GM23248 (cell line): Measurements from ENCODE around the gene NEUROG2. TPM values are rescaled to one million over a fixed set of nuclear protein-coding genes. Genes with fewer than 3 reads are reported as not detected.

Experiments
- DNase-seq: peaks from one replicate; pipeline ENCODE4 v3.0.0-alpha.2; 2015
- H2AFZ ChIP-seq: fragments of 200-600 bp; sonication (generic); 2 replicates; pipeline ENCODE4 v1.6.1; 2016; ENCODE audit warnings: antibody characterized with exemption
- H3F3A ChIP-seq: fragments of 200-600 bp; sonication (generic); 2 replicates; pipeline ENCODE4 v1.6.1; 2016; ENCODE audit warnings: mild to moderate bottlenecking, antibody characterized with exemption, mixed run types; ENCODE audit not compliant: insufficient read depth
- H3K27ac ChIP-seq: fragments of 200-600 bp; sonication (generic); 2 replicates; pipeline ENCODE4 v1.5.1; 2016; ENCODE audit warnings: mild to moderate bottlenecking
- H3K27me3 ChIP-seq: fragments of 200-600 bp; sonication (generic); replicated peaks from 2 replicates; pipeline ENCODE4 v1.6.1; 2016; ENCODE audit warnings: mild to moderate bottlenecking; ENCODE audit not compliant: insufficient read depth
- H3K36me3 ChIP-seq: fragments of 200-600 bp; sonication (generic); 2 replicates; pipeline ENCODE4 v1.6.1; 2016; ENCODE audit warnings: low read depth, mild to moderate bottlenecking
- H3K4me1 ChIP-seq: fragments of 200-600 bp; sonication (generic); 2 replicates; pipeline ENCODE4 v1.6.1; 2016; ENCODE audit warnings: mild to moderate bottlenecking; ENCODE audit not compliant: insufficient read depth
- H3K4me2 ChIP-seq: fragments of 200-600 bp; sonication (generic); one replicate; pipeline ENCODE4 v1.6.1; 2016; ENCODE audit warnings: mild to moderate bottlenecking; ENCODE audit not compliant: unreplicated experiment
- H3K4me3 ChIP-seq: fragments of 200-600 bp; sonication (generic); 2 replicates; pipeline ENCODE4 v1.5.1; 2016; ENCODE audit warnings: mild to moderate bottlenecking
- H3K79me2 ChIP-seq: fragments of 200-600 bp; sonication (generic); 2 replicates; pipeline ENCODE4 v1.6.1; 2016; ENCODE audit warnings: mild to moderate bottlenecking; ENCODE audit not compliant: insufficient read depth
- H3K9ac ChIP-seq: fragments of 200-600 bp; sonication (generic); 2 replicates; pipeline ENCODE4 v1.6.1; 2016; ENCODE audit warnings: mild to moderate bottlenecking
- H3K9me2 ChIP-seq: fragments of 200-600 bp; sonication (generic); 2 replicates; pipeline ENCODE4 v1.6.1; 2016; ENCODE audit warnings: mixed run types, mild to moderate bottlenecking, moderate library complexity; ENCODE audit not compliant: insufficient read depth
- H3K9me3 ChIP-seq: fragments of 200-600 bp; sonication (generic); one replicate; pipeline ENCODE4 v1.6.1; 2017; ENCODE audit warnings: low read depth
- H4K20me1 ChIP-seq: fragments of 200-600 bp; sonication (generic); 2 replicates; pipeline ENCODE4 v1.6.0; 2016; ENCODE audit not compliant: insufficient read depth
- EZH2 ChIP-seq: fragments of 200-600 bp; sonication (generic); IDR thresholded peaks from 2 replicates; pipeline ENCODE4 v1.6.1; 2018; ENCODE audit warnings: antibody characterized with exemption, mild to moderate bottlenecking; ENCODE audit not compliant: insufficient read depth, poor library complexity, severe bottlenecking
- EZH2phosphoT487 ChIP-seq: fragments of 200-600 bp; sonication (generic); IDR thresholded peaks from 2 replicates; pipeline ENCODE4 v1.6.1; 2018; ENCODE audit warnings: antibody characterized with exemption, moderate library complexity, mild to moderate bottlenecking, low read depth; ENCODE audit not compliant: insufficient read depth
- WGBS, 2 experiments: methylation state at CpG; one replicate each; pipeline ENCODE4 v1.1.6; 2015 to 2017; ENCODE audit warnings: low lambda C conversion rate in 2 of 2, low coverage in 1 of 2; ENCODE audit errors: missing lambda C conversion rate in 2 of 2; 5-methylcytosine and 5-hydroxymethylcytosine counted together
- in situ Hi-C: fragments of 300-500 bp; cut with MboI; formaldehyde crosslinking; loops from 2 replicates; pipeline ENCODE4 v1.15.0; 2020
- polyA plus RNA-seq: library from polyadenylated mRNA; unstranded; fragments of >200 nt; fragmentation: Nextera tagmentation; extraction: Ambion mirVana; gene quantifications from 2 replicates; pipeline ENCODE4 v1.2.1, GENCODE V29; 2016
- total RNA-seq: library from RNA; depleted of rRNA; stranded (reverse); fragments of >200 nt; shearing (Covaris generic); gene quantifications from 2 replicates; pipeline ENCODE4 v1.2.3, GENCODE V29; 2014; rRNA removed

The NEUROG2 gene
- not detected in 2 replicates for total RNA-seq
- polyA plus RNA-seq: not detected in 2 replicates

GRCh38 chr4:112516066-112516470 is at the start of gene NEUROG2:
Gene NEUROG2 (minus strand): TSS chr4:112516180. CDS start chr4:112515475, 705 bp downstream.
- no peaks in the 10 kb centered on the region for H3K36me3 ChIP-seq
- TF ChIP-seq EZH2phosphoT487: no peak
- TF ChIP-seq EZH2: no peak
- no peak for DNase-seq
- 0 to 3% methylated on average over 1 to 10 of the region's 15 CpGs for WGBS, 2 experiments
- H3K9me3 ChIP-seq: no peaks in the 10 kb centered on the region
- 0 out of 2 replicates have a peak, but pooled peaks cover 3% of the 10 kb centered on the region for H3K4me1 ChIP-seq
- peak within 1 kb of the TSS; percentile 98 for H3K4me2 ChIP-seq
- H3K79me2 ChIP-seq: no peaks in the 10 kb centered on the region
- H3K9me2 ChIP-seq: no peaks in the 10 kb centered on the region
- H3K27me3 ChIP-seq: peaks cover 100% of the 10 kb centered on the region
- peak within 1 kb of the TSS; percentile 76 for H3K4me3 ChIP-seq
- in situ Hi-C loops: no loop called here
- H3K9ac ChIP-seq: no peak within 1 kb of the TSS
- no peak within 1 kb of the TSS for H3K27ac ChIP-seq
- no peaks in the 10 kb centered on the region for H3F3A ChIP-seq
- H4K20me1 ChIP-seq: no peaks in the 10 kb centered on the region
- H2AFZ ChIP-seq: peak within 1 kb of the TSS; percentile 84

GRCh38 chr4:112564706-112565270 is 48.8 kb upstream of the NEUROG2 start:
- H3K27ac ChIP-seq: no peak overlapping the region
- H3K9me2 ChIP-seq: no peaks in the 10 kb centered on the region
- H3K4me2 ChIP-seq: no peak overlapping the region
- WGBS, 2 experiments: 97 to 98% methylated on average over 25 of the region's 25 CpGs
- no peak overlapping the region for H3K9ac ChIP-seq
- TF ChIP-seq EZH2phosphoT487 (no peak), EZH2 (no peak)
- H3K4me3 ChIP-seq: no peak overlapping the region
- H2AFZ ChIP-seq: no peak overlapping the region
- no peaks in the 10 kb centered on the region for H4K20me1 ChIP-seq
- in situ Hi-C loops: no loop called here
- H3K4me1 ChIP-seq: no peaks in the 10 kb centered on the region
- no peaks in the 10 kb centered on the region for H3K27me3 ChIP-seq
- H3F3A ChIP-seq: no peaks in the 10 kb centered on the region
- DNase-seq: no peak
- H3K36me3 ChIP-seq: no peaks in the 10 kb centered on the region
- H3K9me3 ChIP-seq: no peaks in the 10 kb centered on the region
- no peaks in the 10 kb centered on the region for H3K79me2 ChIP-seq

GRCh38 chr4:112563431-112564200 is 47.6 kb upstream of the NEUROG2 start:
- in situ Hi-C loops: no loop called here
- no peaks in the 10 kb centered on the region for H3K9me2 ChIP-seq
- H4K20me1 ChIP-seq: no peaks in the 10 kb centered on the region
- H3K4me2 ChIP-seq: no peak overlapping the region
- H3K27ac ChIP-seq: no peak overlapping the region
- WGBS, 2 experiments: 97 to 99% methylated on average over 4 of the region's 4 CpGs
- no peak for TF ChIP-seq EZH2
- TF ChIP-seq EZH2phosphoT487: no peak
- no peaks in the 10 kb centered on the region for H3K4me1 ChIP-seq
- H3K4me3 ChIP-seq: no peak overlapping the region
- H3F3A ChIP-seq: no peaks in the 10 kb centered on the region
- no peaks in the 10 kb centered on the region for H3K9me3 ChIP-seq
- no peaks in the 10 kb centered on the region for H3K36me3 ChIP-seq
- H3K79me2 ChIP-seq: no peaks in the 10 kb centered on the region
- H2AFZ ChIP-seq: no peak overlapping the region
- H3K9ac ChIP-seq: no peak overlapping the region
- DNase-seq: no peak
- H3K27me3 ChIP-seq: no peaks in the 10 kb centered on the region

GRCh38 chr4:112562254-112562879 is 46.4 kb upstream of the NEUROG2 start:
- Histone ChIP-seq H3K36me3 (no peaks in the 10 kb centered on the region), H4K20me1 (no peaks in the 10 kb centered on the region), H3K27me3 (no peaks in the 10 kb centered on the region), H3F3A (no peaks in the 10 kb centered on the region), H3K79me2 (no peaks in the 10 kb centered on the region), H3K9me3 (no peaks in the 10 kb centered on the region), H3K4me1 (no peaks in the 10 kb centered on the region), H3K4me2 (no peak overlapping the region), H3K9me2 (no peaks in the 10 kb centered on the region), H3K9ac (no peak overlapping the region), H3K27ac (no peak overlapping the region), H2AFZ (no peak overlapping the region), H3K4me3 (no peak overlapping the region)
- in situ Hi-C loops: no loop called here
- TF ChIP-seq EZH2phosphoT487 (no peak), EZH2 (no peak)
- no peak for DNase-seq
- WGBS, 2 experiments: 95 to 98% methylated on average over 2 of the region's 2 CpGs
